Testis (tissue), 2 donors: ENCODE results near the gene TEAD2.

Experiments
- POLR2A ChIP-seq: fragments of 450-650 bp; IDR thresholded peaks from one replicate; pipeline ENCODE4 v1.6.1; 2017; ENCODE audit warnings: antibody characterized with exemption, mild to moderate bottlenecking, moderate library complexity
- TF ChIP-seq, protein P1 (sequence below), 3 experiments: fragments of 450-650 bp in 2 of 3; fragments of 200-600 bp in 1 of 3; sonication (generic) in 1 of 3; IDR thresholded peaks; one replicate each; pipeline ENCODE4 v1.5.1; 2016 to 2019; ENCODE audit warnings: antibody characterized with exemption in 3 of 3, mild to moderate bottlenecking in 2 of 3, moderate library complexity in 1 of 3

DNA sequence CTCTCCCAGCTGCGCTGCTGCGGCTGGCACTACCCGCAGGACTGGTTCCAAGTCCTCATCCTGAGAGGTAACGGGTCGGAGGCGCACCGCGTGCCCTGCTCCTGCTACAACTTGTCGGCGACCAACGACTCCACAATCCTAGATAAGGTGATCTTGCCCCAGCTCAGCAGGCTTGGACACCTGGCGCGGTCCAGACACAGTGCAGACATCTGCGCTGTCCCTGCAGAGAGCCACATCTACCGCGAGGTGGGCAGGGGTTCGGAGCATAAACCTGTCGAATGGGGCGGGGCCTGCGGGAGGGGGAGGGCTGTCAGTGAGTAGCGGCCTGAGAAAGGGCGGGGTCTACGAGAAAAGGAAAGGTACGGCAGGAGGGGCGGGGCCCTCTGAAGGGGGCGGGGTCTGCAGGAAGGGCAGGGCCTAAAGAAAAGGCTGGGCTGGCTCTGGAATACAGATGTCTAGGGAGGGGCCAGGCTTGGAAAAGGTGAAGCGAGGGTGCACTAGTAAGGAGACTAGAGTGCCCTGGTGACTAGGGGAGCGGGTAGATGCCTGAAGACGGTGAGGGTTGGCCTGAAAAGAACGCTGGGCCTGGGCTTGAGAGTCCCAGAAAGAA lies 23.4 kb downstream of the TEAD2 start:
- TF ChIP-seq, protein P1, sequence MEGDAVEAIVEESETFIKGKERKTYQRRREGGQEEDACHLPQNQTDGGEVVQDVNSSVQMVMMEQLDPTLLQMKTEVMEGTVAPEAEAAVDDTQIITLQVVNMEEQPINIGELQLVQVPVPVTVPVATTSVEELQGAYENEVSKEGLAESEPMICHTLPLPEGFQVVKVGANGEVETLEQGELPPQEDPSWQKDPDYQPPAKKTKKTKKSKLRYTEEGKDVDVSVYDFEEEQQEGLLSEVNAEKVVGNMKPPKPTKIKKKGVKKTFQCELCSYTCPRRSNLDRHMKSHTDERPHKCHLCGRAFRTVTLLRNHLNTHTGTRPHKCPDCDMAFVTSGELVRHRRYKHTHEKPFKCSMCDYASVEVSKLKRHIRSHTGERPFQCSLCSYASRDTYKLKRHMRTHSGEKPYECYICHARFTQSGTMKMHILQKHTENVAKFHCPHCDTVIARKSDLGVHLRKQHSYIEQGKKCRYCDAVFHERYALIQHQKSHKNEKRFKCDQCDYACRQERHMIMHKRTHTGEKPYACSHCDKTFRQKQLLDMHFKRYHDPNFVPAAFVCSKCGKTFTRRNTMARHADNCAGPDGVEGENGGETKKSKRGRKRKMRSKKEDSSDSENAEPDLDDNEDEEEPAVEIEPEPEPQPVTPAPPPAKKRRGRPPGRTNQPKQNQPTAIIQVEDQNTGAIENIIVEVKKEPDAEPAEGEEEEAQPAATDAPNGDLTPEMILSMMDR (IDR thresholded peaks at IDR 0.05), result no peak
- TF ChIP-seq POLR2A, result no peak
